ENCODE results near the gene NCAPD2. TPM values are rescaled to one million over a fixed set of nuclear protein-coding genes. Genes with fewer than 3 reads are reported as not detected.

NCAPD2 gene
- total and polyA plus RNA-seq, 2 of the 4 experiments (the other 2 are of a cell fraction), result 35.6 to 57.9 TPM

- no peak overlapping the region for H3K23ac ChIP-seq (ENCODE audit: low read depth, low read length)
- no peak overlapping the region for H3K4me3 ChIP-seq (ENCODE audit: insufficient read depth, low read depth, low read length)
- H3K4me1 ChIP-seq (ENCODE audit: control insufficient read depth, insufficient read depth, low read length), result peaks cover 4% of the 10 kb centered on the region
- ChIA-PET CTCF (interaction anchor here (0.7 to 1.3 kb wide), 4 partner anchors 9 to 294 kb away, joined by 3 to 6 read pairs (median 4); partner anchors contain the start of gene TAPBPL), POLR2A (ENCODE audit: unreplicated experiment) (interaction anchor here (0.9 kb wide), 1 partner anchor 70 kb away, joined by 3 read pairs; the partner anchor contains the start of gene GAPDH)
- intact Hi-C loops (cut with micrococcal nuclease) (loop anchor here (2.0 kb wide), 1 partner anchor 34 kb away; no protein-coding TSS in a partner anchor), dilution Hi-C loops (cut with HindIII; ENCODE audit: low sequenced_read_pairs, unreplicated experiment) (no loop called here), in situ Hi-C loops (cut with MboI; ENCODE audit: low sequenced_read_pairs) (loop anchor here (5.0 to 25.0 kb wide), 4 partner anchors 42 to 402 kb away; no protein-coding TSS in a partner anchor)
- no peak overlapping the region for H4K8ac ChIP-seq (ENCODE audit: low read depth in 2 of 2, low read length in 2 of 2)
- H2AK5ac ChIP-seq (ENCODE audit: low read depth, low read length), result no peak overlapping the region; the same call in 1 of the 2 replicates
- H3K9me1 ChIP-seq (ENCODE audit: insufficient read depth, low read length), result peaks cover 8% of the 10 kb centered on the region; the same call in 1 of the 2 replicates
- H2BK120ac ChIP-seq (ENCODE audit: low read depth, low read length), result no peak overlapping the region
- H3K27ac ChIP-seq (ENCODE audit: insufficient read depth, low read length), result no peak overlapping the region
- no peak overlapping the region for H2AK9ac ChIP-seq (replicated peaks; ENCODE audit: low read depth, low read length, poor library complexity)
- no peak for ATAC-seq (ENCODE audit: low read depth)
- peaks cover 11% of the 10 kb centered on the region; the same call in 1 of the 2 replicates for H4K20me1 ChIP-seq (ENCODE audit: insufficient read depth, low read length)
- WGBS, 2 experiments (ENCODE audit: extremely low coverage in 2 of 2, insufficient read length in 1 of 2), result 95% methylated on average over 6 of the region's 8 CpGs; no CpG with 5 or more reads in 1 of the 2 experiments
- no peak overlapping the region for H3K4me2 ChIP-seq (ENCODE audit: low read depth, low read length)
- H4K91ac ChIP-seq (ENCODE audit: insufficient read depth, low read depth, low read length), result no peak overlapping the region
- H3K36me3 ChIP-seq (ENCODE audit: control insufficient read depth, insufficient read depth, low read length), result peaks cover 50% of the 10 kb centered on the region
- no peak overlapping the region for H2AFZ ChIP-seq (replicated peaks; ENCODE audit: low read length, poor library complexity)
- no peak overlapping the region for H2BK5ac ChIP-seq (ENCODE audit: low read depth, low read length, poor library complexity, severe bottlenecking)
- no peak overlapping the region for H3K14ac ChIP-seq (replicated peaks; ENCODE audit: low read depth, low read length)
- H3K9ac ChIP-seq (ENCODE audit: low read depth, low read length), result no peak overlapping the region
- no peaks in the 10 kb centered on the region for H3K9me3 ChIP-seq (ENCODE audit: control insufficient read depth, insufficient read depth, low read length)
- H2BK15ac ChIP-seq (ENCODE audit: low read depth, low read length), result no peak overlapping the region
- H2BK20ac ChIP-seq (ENCODE audit: low read depth, low read length), result no peak overlapping the region
- peaks cover 13 to 36% of the 10 kb centered on the region in 2 experiments for H3K79me1 ChIP-seq (ENCODE audit: low read depth in 1 of 2, low read length in 2 of 2)
- no peak overlapping the region for H4K5ac ChIP-seq (ENCODE audit: low read depth, low read length)
- TF ChIP-seq NFE2L2 (IDR thresholded peaks at IDR 0.05; ENCODE audit: low read depth, low read length) (no peak), MAZ (IDR thresholded peaks at IDR 0.05; ENCODE audit: borderline replicate concordance, low read depth, low read length) (no peak), RCOR1 (IDR thresholded peaks at IDR 0.05; ENCODE audit: insufficient replicate concordance, low read length) (no peak), CTCF (conservative IDR thresholded peaks at IDR 0.05; ENCODE audit: low read depth, low read length) (no peak), POLR2A (IDR thresholded peaks at IDR 0.05; ENCODE audit: low read depth, low read length) (no peak), MXI1 (IDR thresholded peaks at IDR 0.05; ENCODE audit: borderline replicate concordance, low read depth, low read length) (no peak)
- no peak overlapping the region for H3K4ac ChIP-seq (ENCODE audit: low read depth, low read length)
- no peak overlapping the region for H3K18ac ChIP-seq (ENCODE audit: low read depth, low read length)
- BruUV-seq (replicated peaks), result no TSS peak
- DNase-seq, result no peak
- H3K27me3 ChIP-seq (ENCODE audit: control insufficient read depth, insufficient read depth, low read length), result no peaks in the 10 kb centered on the region
- H3K56ac ChIP-seq (ENCODE audit: extremely low read depth, insufficient read depth, low read length), result no peak overlapping the region
Measured at GRCh38 chr12:6464531-6464930, 29.4 kb upstream of the NCAPD2 start.
